BLaER1 treated with 17β-estradiol and CSF1 and Interleukin-3, amounts not matched to agents 10 nM and 100 nM (cell line): ENCODE measurements around the gene ACLY.
A peak's percentile ranks its signal among the peaks of the same experiment; 100 is the strongest.

Source experiments
- H3K27ac ChIP-seq, 11 experiments: shearing (Covaris generic); formaldehyde crosslinking; 2 replicates each; pipeline ENCODE4 v1.8.1; 2022
- H3K27me3 ChIP-seq, 11 experiments: shearing (Covaris generic); formaldehyde crosslinking; 2 replicates each; pipeline ENCODE4 v1.8.1; 2022
- H3K36me3 ChIP-seq, 11 experiments: shearing (Covaris generic); formaldehyde crosslinking; 2 replicates each; pipeline ENCODE4 v1.8.1; 2022
- H3K4me1 ChIP-seq, 10 experiments: shearing (Covaris generic); formaldehyde crosslinking; 2 replicates each; pipeline ENCODE4 v1.8.1; 2022
- H3K4me2 ChIP-seq, 11 experiments: shearing (Covaris generic); formaldehyde crosslinking; 2 replicates each; pipeline ENCODE4 v1.8.1; 2022
- H3K4me3 ChIP-seq, 10 experiments: shearing (Covaris generic); formaldehyde crosslinking; 2 replicates each; pipeline ENCODE4 v1.8.1; 2022
- H3K9ac ChIP-seq, 11 experiments: shearing (Covaris generic); formaldehyde crosslinking; 2 replicates each; pipeline ENCODE4 v1.8.1; 2022
- H3K9me3 ChIP-seq, 11 experiments: shearing (Covaris generic); formaldehyde crosslinking; replicated peaks in 1 of 11; 2 replicates each; pipeline ENCODE4 v1.8.1; 2022
- H4K20me1 ChIP-seq, 11 experiments: shearing (Covaris generic); formaldehyde crosslinking; 2 replicates each; pipeline ENCODE4 v1.8.1; 2022
- Cebpa-rat ChIP-seq, 11 experiments: shearing (Covaris generic); IDR thresholded peaks; 2 replicates each; pipeline ENCODE4 v1.8.1; 2022

Gene ACLY

GRCh38 chr17:41918314-41919164, at the start of gene ACLY:
TSS of gene ACLY (minus strand) at chr17:41918951. CDS start at chr17:41913873, 5,078 bp downstream.
- Histone ChIP-seq H3K9ac (peak within 1 kb of the TSS; percentile 88 to 98 (median 93)), H3K4me1 (peaks cover 45 to 84% (median 78%) of the 10 kb centered on the region in 10 experiments)

GRCh38 chr17:41967921-41968578, 49.3 kb upstream of the ACLY start:
- Histone ChIP-seq H4K20me1 (peaks cover 47 to 62% (median 58%) of the 10 kb centered on the region in 11 experiments; a peak in 21 of 22 replicates), H3K9ac (peak overlapping the region; percentile 89 to 99 (median 96)), H3K36me3 (peaks cover 47 to 55% (median 52%) of the 10 kb centered on the region in 11 experiments), H3K4me1 (peaks cover 67 to 85% (median 76%) of the 10 kb centered on the region in 10 experiments), H3K4me2 (peak overlapping the region; percentile 75 to 100 (median 94)), H3K9me3 (no peaks in the 10 kb centered on the region), H3K27me3 (no peaks in the 10 kb centered on the region), H3K4me3 (peak overlapping the region; percentile 67 to 99 (median 89)), H3K27ac (peak overlapping the region in 10 of 11 experiments; percentile 83 to 96 (median 93); a peak in 15 of 22 replicates)
- TF ChIP-seq Cebpa-rat (IDR thresholded peaks at IDR 0.05), result no peak

More at GRCh38 chr17:41918314-41919164, at the start of gene ACLY:
- H3K4me2 ChIP-seq, result peak within 1 kb of the TSS; percentile 92 to 97 (median 95)
- peaks cover 32 to 50% (median 48%) of the 10 kb centered on the region in 11 experiments; a peak in 21 of 22 replicates for H4K20me1 ChIP-seq
- no peaks in the 10 kb centered on the region for H3K9me3 ChIP-seq
- peak within 1 kb of the TSS; percentile 69 to 96 (median 94) for H3K27ac ChIP-seq
- peak within 1 kb of the TSS; percentile 89 to 98 (median 94) for H3K4me3 ChIP-seq
- peaks cover 10 to 35% (median 27%) of the 10 kb centered on the region in 11 experiments for H3K36me3 ChIP-seq
- no peaks in the 10 kb centered on the region for H3K27me3 ChIP-seq
- TF ChIP-seq Cebpa-rat (IDR thresholded peaks at IDR 0.05), result no peak

GRCh38 chr17:41967141-41967920, 48.6 kb upstream of the ACLY start:
- TF ChIP-seq Cebpa-rat (IDR thresholded peaks at IDR 0.05), result no peak
- H3K4me3 ChIP-seq, result peak overlapping the region; percentile 67 to 99 (median 89)
- no peaks in the 10 kb centered on the region for H3K27me3 ChIP-seq
- H3K27ac ChIP-seq, result peak overlapping the region; percentile 83 to 96 (median 93)
- no peaks in the 10 kb centered on the region for H3K9me3 ChIP-seq
- peaks cover 40 to 55% (median 50%) of the 10 kb centered on the region in 11 experiments; a peak in 21 of 22 replicates for H4K20me1 ChIP-seq
- peak overlapping the region; percentile 75 to 100 (median 94) for H3K4me2 ChIP-seq
- peaks cover 40 to 48% (median 45%) of the 10 kb centered on the region in 11 experiments for H3K36me3 ChIP-seq
- peaks cover 66 to 85% (median 76%) of the 10 kb centered on the region in 10 experiments for H3K4me1 ChIP-seq
- H3K9ac ChIP-seq, result peak overlapping the region; percentile 89 to 99 (median 96)

- Histone ChIP-seq H3K27me3 (no peaks in the 10 kb centered on the region), H3K4me2 (peak within 1 kb of the TSS; percentile 75 to 100 (median 94)), H3K27ac (peak within 1 kb of the TSS; percentile 83 to 96 (median 93)), H3K36me3 (peaks cover 33 to 41% (median 38%) of the 10 kb centered on the region in 11 experiments), H3K4me1 (peaks cover 59 to 85% (median 74%) of the 10 kb centered on the region in 10 experiments), H3K4me3 (peak within 1 kb of the TSS; percentile 67 to 99 (median 89)), H3K9ac (peak within 1 kb of the TSS; percentile 89 to 99 (median 96)), H4K20me1 (peaks cover 33 to 48% (median 43%) of the 10 kb centered on the region in 11 experiments; a peak in 21 of 22 replicates), H3K9me3 (no peaks in the 10 kb centered on the region)
- TF ChIP-seq Cebpa-rat (IDR thresholded peaks at IDR 0.05), result no peak
Observed at GRCh38 chr17:41966463-41967140, 47.9 kb upstream of the ACLY start, which contains the start of gene CNP. TSS of gene CNP (plus strand) at chr17:41966795. CDS start at chr17:41966885, 90 bp downstream.

GRCh38 chr17:41965694-41966462, 47.1 kb upstream of the ACLY start:
- peak overlapping the region; percentile 89 to 99 (median 96) for H3K9ac ChIP-seq
- H3K4me3 ChIP-seq, result peak overlapping the region; percentile 67 to 99 (median 89)
- H3K4me1 ChIP-seq, result peaks cover 52 to 84% (median 70%) of the 10 kb centered on the region in 10 experiments
- H3K27me3 ChIP-seq, result no peaks in the 10 kb centered on the region
- H4K20me1 ChIP-seq, result peaks cover 26 to 41% (median 36%) of the 10 kb centered on the region in 11 experiments; a peak in 20 of 22 replicates
- H3K4me2 ChIP-seq, result peak overlapping the region; percentile 75 to 100 (median 92)
- H3K9me3 ChIP-seq, result no peaks in the 10 kb centered on the region
- H3K27ac ChIP-seq, result peak overlapping the region; percentile 10 to 96 (median 93); a peak in 21 of 22 replicates
- H3K36me3 ChIP-seq, result peaks cover 29 to 34% (median 31%) of the 10 kb centered on the region in 11 experiments; a peak in 21 of 22 replicates
- TF ChIP-seq Cebpa-rat (IDR thresholded peaks at IDR 0.05), result no peak

- no peak overlapping the region for H3K4me3 ChIP-seq
- peaks cover 0 to 11% (median 6%) of the 10 kb centered on the region in 11 experiments; a peak in 16 of 22 replicates for H4K20me1 ChIP-seq
- TF ChIP-seq Cebpa-rat (IDR thresholded peaks at IDR 0.05), result no peak
- peak overlapping the region; percentile 22 to 82 (median 66); a peak in 20 of 22 replicates for H3K4me2 ChIP-seq
- H3K27ac ChIP-seq, result peak overlapping the region in 3 of 11 experiments; percentile 27 to 43 (median 27); a peak in 4 of 22 replicates
- peaks cover 24 to 75% (median 57%) of the 10 kb centered on the region in 10 experiments for H3K4me1 ChIP-seq
- H3K9ac ChIP-seq, result peak overlapping the region in 9 of 11 experiments; percentile 3 to 68 (median 44); a peak in 14 of 22 replicates
- no peaks in the 10 kb centered on the region for H3K27me3 ChIP-seq
- peaks cover under 1 to 4% (median 3%) of the 10 kb centered on the region in 11 experiments; a peak in 14 of 22 replicates for H3K36me3 ChIP-seq
- no peaks in the 10 kb centered on the region for H3K9me3 ChIP-seq
Observed at GRCh38 chr17:41962768-41963434, 44.1 kb upstream of the ACLY start.
